K562 (cell line): ENCODE measurements around the gene GPX5. TPM values are rescaled to one million over a fixed set of nuclear protein-coding genes. Genes with fewer than 3 reads are reported as not detected.

Experiments
- ATF4 ChIP-seq: fragments of 450-650 bp; formaldehyde crosslinking; IDR thresholded peaks from 2 replicates; pipeline ENCODE4 v1.4.0; 2022; ENCODE audit warnings: mild to moderate bottlenecking, moderate library complexity
- CREB3 ChIP-seq: fragments of 450-650 bp; conservative IDR thresholded peaks from 2 replicates; pipeline ENCODE4 v1.6.1; 2016; ENCODE audit warnings: missing genetic modification characterization, low read depth, mild to moderate bottlenecking, missing compliant biosample characterization, moderate library complexity
- CREM ChIP-seq: IDR thresholded peaks from 2 replicates; pipeline ENCODE4 v1.6.1; 2014; ENCODE audit warnings: antibody characterized with exemption, low read depth
- FOXM1 ChIP-seq, 2 experiments: fragments of 450-650 bp in 1 of 2; sonication (generic) in 1 of 2; formaldehyde crosslinking in 1 of 2; IDR thresholded peaks; 2 replicates each; pipeline versions ENCODE4 v1.6.1 to v1.9.0; 2017 to 2022; ENCODE audit warnings: low read depth in 2 of 2, mild to moderate bottlenecking in 2 of 2, missing genetic modification reagents in 1 of 2, moderate library complexity in 1 of 2
- GTF2F1 ChIP-seq: IDR thresholded peaks from 2 replicates; pipeline ENCODE4 v1.6.1; 2011; ENCODE audit warnings: low read depth, low read length, improper control_type of control experiment
- JUND ChIP-seq, 2 experiments: IDR thresholded peaks; 2 replicates in 1 of 2; 3 replicates in 1 of 2; pipeline ENCODE4 v1.6.1; 2011; ENCODE audit warnings: borderline replicate concordance in 2 of 2, low read depth in 2 of 2, low read length in 2 of 2, improper control_type of control experiment in 1 of 2, missing biosample characterization in 1 of 2, missing genetic modification characterization in 1 of 2, missing genetic modification reagents in 1 of 2
- KHSRP ChIP-seq: fragments of 450-650 bp; IDR thresholded peaks from 2 replicates; pipeline ENCODE4 v1.6.1; 2017
- KLF6 ChIP-seq: fragments of 250-450 bp; sonication (Bioruptor Pico); IDR thresholded peaks from 2 replicates; pipeline ENCODE4 v1.4.0; 2020; ENCODE audit warnings: mild to moderate bottlenecking, moderate library complexity, borderline replicate concordance
- NFIC ChIP-seq: fragments of 450-650 bp; IDR thresholded peaks from 2 replicates; pipeline ENCODE4 v1.6.1; 2017; ENCODE audit warnings: mild to moderate bottlenecking, inconsistent platforms
- PHF8 ChIP-seq: fragments of 200-600 bp; sonication (generic); IDR thresholded peaks from 2 replicates; pipeline ENCODE4 v1.6.1; 2012; ENCODE audit warnings: mixed run types, mild to moderate bottlenecking, inconsistent platforms, low read length, moderate library complexity, borderline replicate concordance
- PRMT5 ChIP-seq: sonication (generic); formaldehyde crosslinking; IDR thresholded peaks from 2 replicates; pipeline ENCODE4 v1.5.0; 2020; ENCODE audit warnings: missing genetic modification reagents
- SIN3B ChIP-seq: fragments of 450-650 bp; IDR thresholded peaks from 2 replicates; pipeline ENCODE4 v1.6.1; 2017; ENCODE audit warnings: low read depth, mild to moderate bottlenecking, moderate library complexity
- SMARCA5 ChIP-seq: fragments of 450-650 bp; IDR thresholded peaks from 2 replicates; pipeline ENCODE4 v1.6.1; 2016
- SRSF9 ChIP-seq: fragments of 200-400 bp; formaldehyde crosslinking; IDR thresholded peaks from 2 replicates; pipeline ENCODE4 v1.6.1; 2017; ENCODE audit warnings: low read depth, low read length, borderline replicate concordance
- TSHZ1 ChIP-seq: fragments of 250-450 bp; sonication (Bioruptor Pico); IDR thresholded peaks from 2 replicates; pipeline ENCODE4 v1.4.0; 2020; ENCODE audit warnings: mild to moderate bottlenecking, moderate library complexity
- ZC3H11A ChIP-seq: IDR thresholded peaks from 2 replicates; pipeline ENCODE4 v1.6.1; 2012; ENCODE audit warnings: low read depth, low read length, improper control_type of control experiment
- ZNF133 ChIP-seq: fragments of 250-450 bp; sonication (Bioruptor Pico); IDR thresholded peaks from 2 replicates; pipeline ENCODE4 v1.4.0; 2020; ENCODE audit warnings: mild to moderate bottlenecking
- ZNF436 ChIP-seq: fragments of 250-450, 450-650 bp; sonication (Bioruptor Pico); formaldehyde crosslinking; IDR thresholded peaks from 2 replicates; pipeline ENCODE4 v1.7.0; 2020; ENCODE audit warnings: mild to moderate bottlenecking
- ZNF512 ChIP-seq: IDR thresholded peaks from 2 replicates; pipeline ENCODE4 v1.6.1; 2016; ENCODE audit warnings: missing genetic modification characterization, missing compliant biosample characterization
- ZNF77 ChIP-seq: fragments of 250-450 bp; sonication (Bioruptor Pico); IDR thresholded peaks from 2 replicates; pipeline ENCODE4 v1.5.0; 2020
- polyA plus RNA-seq, 8 experiments: library from polyadenylated mRNA; depleted of rRNA in 4 of 8; stranded (reverse) in 5 of 8; unstranded in 3 of 8; fragments of >200 nt; fragmentation: Nextera tagmentation in 2 of 8; fragmentation: Illumina TruSeq in 1 of 8; extraction: Ambion mirVana in 2 of 8; extraction: Trizol in 1 of 8; gene quantifications; 2 replicates each; pipeline versions ENCODE4 v1.2.1 to v1.2.3, GENCODE V29; 2011 to 2014; ENCODE audit warnings: inconsistent platforms in 1 of 8, missing spikeins in 1 of 8
- total RNA-seq, 7 experiments: library from RNA; depleted of rRNA in 6 of 7; stranded (reverse); fragments of >200 nt in 6 of 7; fragmentation: Illumina TruSeq in 2 of 7; extraction: Trizol in 2 of 7; gene quantifications; 2 replicates each; pipeline versions ENCODE4 v1.2.1 to v1.2.3, GENCODE V29; 2011 to 2021; ENCODE audit warnings: low replicate concordance in 1 of 7

Gene GPX5
- total and polyA plus RNA-seq, 9 of the 15 experiments (the other 6 are each of a cell fraction or from before 2014, with no cell fraction given): 0.07 to 0.18 (median 0.15) TPM; not detected in 6

- peak; percentile 58; the same call in 1 of the 2 replicates for TF ChIP-seq ATF4 (CRISPR knock-in tag)
- TF ChIP-seq KLF6: peak; percentile 91; the same call in 1 of the 2 replicates
- TF ChIP-seq NFIC: 0 out of 2 replicates have a peak, but pooled peaks have one; percentile 17
- TF ChIP-seq FOXM1 (IDR thresholded peaks at IDR 0.05; ENCODE audit: low read depth): peak; percentile 40
- no peak for TF ChIP-seq FOXM1 (CRISPR knock-in tag; IDR thresholded peaks at IDR 0.05; ENCODE audit: low read depth)
- TF ChIP-seq CREB3: peak; percentile 91
- TF ChIP-seq SIN3B: no peak
- no peak for TF ChIP-seq ZNF436 (CRISPR knock-in tag)
- no peak for TF ChIP-seq ZNF512
- peak; percentile 58; the same call in 1 of the 2 replicates for TF ChIP-seq CREM
- no peak for TF ChIP-seq ZNF77 (CRISPR knock-in tag)
- TF ChIP-seq JUND (IDR thresholded peaks at IDR 0.05; ENCODE audit: borderline replicate concordance, low read depth, low read length): no peak
- peak; percentile 44; the same call in 2 of the 3 replicates for TF ChIP-seq JUND (tag; IDR thresholded peaks at IDR 0.05; ENCODE audit: borderline replicate concordance, low read depth, low read length)
- no peak for TF ChIP-seq SRSF9
- TF ChIP-seq KHSRP: no peak
- 0 out of 2 replicates have a peak, but pooled peaks have one; percentile 16 for TF ChIP-seq TSHZ1 (CRISPR knock-in tag)
- no peak for TF ChIP-seq PRMT5 (CRISPR knock-in tag)
- peak; percentile 41; the same call in 1 of the 2 replicates for TF ChIP-seq PHF8
- 0 out of 2 replicates have a peak, but pooled peaks have one; percentile 9 for TF ChIP-seq ZNF133 (CRISPR knock-in tag)
- peak; percentile 22; the same call in 1 of the 2 replicates for TF ChIP-seq SMARCA5
- no peak for TF ChIP-seq ZC3H11A
- TF ChIP-seq GTF2F1: no peak
Observed at GRCh38 chr6:28553986-28554881, 28.6 kb downstream of the GPX5 start (continued).
